ENCODE measurements around the gene RGS7. TPM values are rescaled to one million over a fixed set of nuclear protein-coding genes. Genes with fewer than 3 reads are reported as not detected.

Gene RGS7
- total and polyA plus RNA-seq, 2 of the 8 experiments (the other 6 are each of a cell fraction or from before 2014, with no cell fraction given): 1.6 to 3.0 TPM

DNA sequence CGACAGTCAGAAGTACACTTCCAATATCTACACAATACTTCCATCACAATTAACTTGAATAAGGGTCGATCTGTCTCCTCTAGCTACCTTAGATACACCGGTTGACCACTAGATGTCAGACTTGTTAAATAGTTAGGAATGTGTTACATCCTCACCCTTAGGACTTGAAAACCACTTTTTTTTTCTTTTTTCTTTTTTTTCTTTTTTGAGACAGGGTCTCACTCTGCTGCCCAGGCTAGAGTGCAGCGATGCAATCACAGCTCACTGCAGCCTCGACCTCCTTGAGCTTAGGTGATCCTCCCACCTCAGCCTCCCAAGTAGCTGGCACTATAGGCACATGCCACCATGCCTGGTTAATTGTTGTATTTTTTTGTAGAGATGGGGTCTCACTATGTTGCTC lies 624.6 kb downstream of the RGS7 start:
- Histone ChIP-seq H4K5ac (ENCODE audit: insufficient read length, low read depth, low read length) (no peak overlapping the region), H3K56ac (replicated peaks; ENCODE audit: insufficient read length, low read depth, low read length) (no peak overlapping the region), H3K4ac (replicated peaks; ENCODE audit: insufficient read length, low read depth, low read length) (no peak overlapping the region), H3K27ac (ENCODE audit: low read depth, low read length) (no peak overlapping the region), H3K4me2 (ENCODE audit: insufficient read depth in 1 of 2, low read depth in 2 of 2, low read length in 2 of 2) (no peak overlapping the region), H3K79me1 (ENCODE audit: low read depth, low read length) (no peaks in the 10 kb centered on the region), H3K36me3 (ENCODE audit: control insufficient read depth in 2 of 4, insufficient read depth in 4 of 4, low read length in 3 of 4) (no peaks in the 10 kb centered on the region), H2BK5ac (ENCODE audit: low read depth, low read length) (no peak overlapping the region), H3K9me3 (ENCODE audit: insufficient read depth in 2 of 2, low read depth in 1 of 2, low read length in 1 of 2) (no peaks in the 10 kb centered on the region), H3K4me3 (ENCODE audit: extremely low read depth in 1 of 4, insufficient read depth in 2 of 4, low read depth in 3 of 4, low read length in 4 of 4) (no peak overlapping the region), H2BK12ac (ENCODE audit: low read depth, low read length) (no peak overlapping the region), H2BK20ac (ENCODE audit: low read length) (no peak overlapping the region), H4K8ac (ENCODE audit: extremely low read depth, insufficient read depth, low read length) (no peak overlapping the region), H2AFZ (ENCODE audit: low read length) (no peak overlapping the region), H2AK5ac (ENCODE audit: low read depth, low read length) (no peak overlapping the region), H3K27me3 (replicated peaks in 1 of 4; ENCODE audit: control insufficient read depth in 3 of 4, extremely low read depth in 1 of 4, insufficient read depth in 3 of 4, low read length in 3 of 4) (no peaks in the 10 kb centered on the region), H3K23ac (ENCODE audit: insufficient read length) (no peak overlapping the region), H3K79me2 (ENCODE audit: control insufficient read depth in 1 of 2, insufficient read depth in 2 of 2, low read length in 2 of 2) (no peaks in the 10 kb centered on the region), H2BK15ac (ENCODE audit: low read length) (peak overlapping the region; percentile 37; the same call in 1 of the 2 replicates), H4K20me1 (replicated peaks in 1 of 2; ENCODE audit: control insufficient read depth in 1 of 2, insufficient read depth in 2 of 2, low read length in 2 of 2) (no peaks in the 10 kb centered on the region), H3K23me2 (ENCODE audit: low read depth, low read length) (no peaks in the 10 kb centered on the region), H3K18ac (ENCODE audit: extremely low read depth, low read length) (no peak overlapping the region), H4K91ac (replicated peaks; ENCODE audit: insufficient read length, low read length) (no peak overlapping the region), H3K9ac (replicated peaks in 1 of 4; ENCODE audit: extremely low read depth in 1 of 4, low read depth in 3 of 4, low read length in 3 of 4) (no peak overlapping the region), H2BK120ac (replicated peaks; ENCODE audit: low read depth, low read length) (no peak overlapping the region), H3K4me1 (replicated peaks in 1 of 4; ENCODE audit: control insufficient read depth in 3 of 4, insufficient read depth in 4 of 4, low read length in 3 of 4) (no peaks in the 10 kb centered on the region), H3K14ac (ENCODE audit: insufficient read length) (no peak overlapping the region)
- POLR2A ChIA-PET (ENCODE audit: partially characterized antibody): no interaction called here
- CTCF ChIA-PET (ENCODE audit: partially characterized antibody): interaction anchor here (0.6 to 3.5 kb wide), 35 partner anchors 8 to 1176 kb away, joined by 3 to 24 read pairs (median 3); no protein-coding TSS in a partner anchor
- FAIRE-seq (peak; percentile 77), DNase-seq (ENCODE audit: low read depth in 1 of 2, low spot score in 2 of 2) (no peak)
- WGBS, 2 experiments (ENCODE audit: extremely low coverage in 1 of 2, insufficient coverage in 1 of 2, insufficient read length in 1 of 2, insufficient replicate concordance in 2 of 2, low coverage in 1 of 2, low lambda C conversion rate in 2 of 2, missing lambda C conversion rate in 1 of 2): 30% methylated on average over 5 of the region's 5 CpGs; no CpG with 5 or more reads in 1 of the 2 experiments
- TF ChIP-seq CREB1 (IDR thresholded peaks at IDR 0.05) (no peak), CEBPB (IDR thresholded peaks at IDR 0.05; ENCODE audit: low read depth, low read length) (no peak), SP1 (IDR thresholded peaks at IDR 0.05; ENCODE audit: low read depth, low read length) (no peak), KDM1A (IDR thresholded peaks at IDR 0.05; ENCODE audit: borderline replicate concordance, low read length) (peak; percentile 88; the same call in 1 of the 2 replicates), TAF7 (optimal IDR thresholded peaks at IDR 0.05; ENCODE audit: borderline replicate concordance, low read depth, low read length) (no peak), RAD21 (IDR thresholded peaks at IDR 0.05 in 1 of 2, conservative IDR thresholded peaks at IDR 0.05 in 1 of 2; ENCODE audit: low read depth in 2 of 2, low read length in 2 of 2) (peak; percentile 79 to 83)
- TF ChIP-seq, protein P1, sequence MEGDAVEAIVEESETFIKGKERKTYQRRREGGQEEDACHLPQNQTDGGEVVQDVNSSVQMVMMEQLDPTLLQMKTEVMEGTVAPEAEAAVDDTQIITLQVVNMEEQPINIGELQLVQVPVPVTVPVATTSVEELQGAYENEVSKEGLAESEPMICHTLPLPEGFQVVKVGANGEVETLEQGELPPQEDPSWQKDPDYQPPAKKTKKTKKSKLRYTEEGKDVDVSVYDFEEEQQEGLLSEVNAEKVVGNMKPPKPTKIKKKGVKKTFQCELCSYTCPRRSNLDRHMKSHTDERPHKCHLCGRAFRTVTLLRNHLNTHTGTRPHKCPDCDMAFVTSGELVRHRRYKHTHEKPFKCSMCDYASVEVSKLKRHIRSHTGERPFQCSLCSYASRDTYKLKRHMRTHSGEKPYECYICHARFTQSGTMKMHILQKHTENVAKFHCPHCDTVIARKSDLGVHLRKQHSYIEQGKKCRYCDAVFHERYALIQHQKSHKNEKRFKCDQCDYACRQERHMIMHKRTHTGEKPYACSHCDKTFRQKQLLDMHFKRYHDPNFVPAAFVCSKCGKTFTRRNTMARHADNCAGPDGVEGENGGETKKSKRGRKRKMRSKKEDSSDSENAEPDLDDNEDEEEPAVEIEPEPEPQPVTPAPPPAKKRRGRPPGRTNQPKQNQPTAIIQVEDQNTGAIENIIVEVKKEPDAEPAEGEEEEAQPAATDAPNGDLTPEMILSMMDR (IDR thresholded peaks at IDR 0.05; ENCODE audit: control extremely low read depth in 1 of 3, insufficient read depth in 1 of 3, low read depth in 1 of 3, low read length in 3 of 3): peak in 2 of 3 experiments; percentile 35 to 74; a peak in 2 of 4 replicates
